H1 (cell line): ENCODE measurements around the gene RARA. TPM values are rescaled to one million over a fixed set of nuclear protein-coding genes. Genes with fewer than 3 reads are reported as not detected.

Experiments
- ATF2 ChIP-seq: IDR thresholded peaks from 2 replicates; pipeline ENCODE4 v1.6.1; 2012; ENCODE audit warnings: low read length, inconsistent platforms
- BRCA1 ChIP-seq: IDR thresholded peaks from 2 replicates; pipeline ENCODE4 v1.6.1; 2012; ENCODE audit warnings: low read depth, low read length, improper control_type of control experiment
- HDAC2 ChIP-seq, 2 experiments: fragments of 300-600 bp in 1 of 2; sonication (generic) in 1 of 2; IDR thresholded peaks; 2 replicates each; pipeline ENCODE4 v1.6.1; 2011 to 2012; ENCODE audit warnings: low read depth in 2 of 2, low read length in 2 of 2, mild to moderate bottlenecking in 2 of 2, moderate library complexity in 2 of 2, borderline replicate concordance in 1 of 2, inconsistent platforms in 1 of 2
- SP4 ChIP-seq: IDR thresholded peaks from 2 replicates; pipeline ENCODE4 v1.6.1; 2012; ENCODE audit warnings: low read length, inconsistent platforms
- USF2 ChIP-seq: IDR thresholded peaks from 2 replicates; pipeline ENCODE4 v1.6.1; 2011; ENCODE audit warnings: low read length, improper control_type of control experiment
- polyA plus RNA-seq, 7 experiments: library from polyadenylated mRNA; depleted of rRNA in 3 of 7; stranded (reverse) in 5 of 7; unstranded in 2 of 7; fragments of >200 nt in 5 of 7; fragments of 200-250 nt in 2 of 7; gene quantifications; 1 replicate in 5 of 7; 2 replicates in 1 of 7; 4 replicates in 1 of 7; pipeline versions ENCODE4 v1.2.1 to v1.2.3, GENCODE V29; 2011 to 2013; ENCODE audit warnings: missing spikeins in 2 of 7, mixed read lengths in 2 of 7
- total RNA-seq: library from RNA; stranded (reverse); fragmentation: NEBNext Ultra II Directional; extraction: Animal tissue kit (Norgen Biotek cat#: 25700); gene quantifications from 2 replicates; pipeline ENCODE4 v1.2.1, GENCODE V29; 2021

Gene RARA
- total and polyA plus RNA-seq, 2 of the 8 experiments (the other 6 are each of a cell fraction or from before 2014, with no cell fraction given): 4.4 to 16.5 TPM

GRCh38 chr17:40260528-40260927, 48.5 kb upstream of the RARA start (continued):
- TF ChIP-seq USF2: no peak
- TF ChIP-seq HDAC2 (IDR thresholded peaks at IDR 0.05; ENCODE audit: borderline replicate concordance in 1 of 2, low read depth in 2 of 2, low read length in 2 of 2): no peak
- no peak for TF ChIP-seq BRCA1
- no peak for TF ChIP-seq SP4
- TF ChIP-seq ATF2: no peak
